Gastroesophageal sphincter (tissue), 3 donors: Measurements from ENCODE around the gene SH3GLB2.

Source experiments
- CTCF ChIP-seq, 4 experiments: fragments of 200-600 bp in 2 of 4; fragments of 450-650 bp in 2 of 4; sonication (generic) in 1 of 4; IDR thresholded peaks; one replicate each; pipeline ENCODE4 v1.5.1; 2017 to 2019; ENCODE audit warnings: antibody characterized with exemption in 4 of 4, mild to moderate bottlenecking in 2 of 4, moderate library complexity in 2 of 4
- EP300 ChIP-seq: sonication (generic); formaldehyde crosslinking; IDR thresholded peaks from one replicate; pipeline ENCODE4 v1.6.1; 2017; ENCODE audit warnings: antibody characterized with exemption, mild to moderate bottlenecking
- POLR2A ChIP-seq, 2 donors: fragments of 450-650 bp; IDR thresholded peaks; one replicate each; pipeline ENCODE4 v1.6.1; 2017; ENCODE audit warnings: antibody characterized with exemption in 2 of 2, mild to moderate bottlenecking in 2 of 2, moderate library complexity in 1 of 2
- POLR2AphosphoS5 ChIP-seq: sonication (generic); formaldehyde crosslinking; IDR thresholded peaks from one replicate; pipeline ENCODE4 v1.6.1; 2017; ENCODE audit warnings: antibody characterized with exemption

GRCh38 chr9:129011170-129011569 is 17.0 kb downstream of the SH3GLB2 start:
- TF ChIP-seq CTCF (IDR thresholded peaks at IDR 0.05) (no peak), POLR2A (IDR thresholded peaks at IDR 0.05) (no peak), POLR2AphosphoS5 (no peak), EP300 (no peak)
